A673 (cell line): ENCODE measurements around the gene FSTL4. TPM values are rescaled to one million over a fixed set of nuclear protein-coding genes. Genes with fewer than 3 reads are reported as not detected.
"Not testable (repeated sequence)": the region's sequence is repeated elsewhere in the genome, so short reads cannot be mapped to it uniquely, and the experiment has no call there.

ENCODE experiments used
- BruUV-seq: library from RNA; stranded (reverse); fragments of 400-500 nt; replicated peaks from 2 replicates; lab custom pipeline; 2021; lab: Mats Ljungman, UMichigan
- CTCF ChIA-PET: fragments of 300-600 bp; sonication (Branson Sonifier 250); formaldehyde crosslinking; loops from one replicate; lab custom pipeline; 2022; ENCODE audit warnings: antibody characterized with exemption; lab: Charles Lee
- POLR2A ChIA-PET: fragments of 300-600 bp; sonication (Branson Sonifier 250); formaldehyde crosslinking; loops from one replicate; lab custom pipeline; 2022; ENCODE audit warnings: antibody characterized with exemption; ENCODE audit not compliant: low non-redundant PET; lab: Charles Lee
- DNase-seq: peaks from one replicate; pipeline ENCODE4 v3.0.0-alpha.2; 2015; ENCODE audit warnings: low spot score
- H3K27ac ChIP-seq: fragments of 200-600 bp; sonication (generic); 2 replicates; pipeline ENCODE4 v1.5.1; 2016; ENCODE audit warnings: mixed run types, low read depth, mild to moderate bottlenecking, mixed read lengths, antibody characterized with exemption, low read length; ENCODE audit not compliant: poor library complexity, severe bottlenecking
- H3K27me3 ChIP-seq: fragments of 200-600 bp; sonication (generic); replicated peaks from 2 replicates; pipeline ENCODE4 v1.6.1; 2017; ENCODE audit warnings: mixed run types, low read depth, mild to moderate bottlenecking, mixed read lengths, antibody characterized with exemption, low read length; ENCODE audit not compliant: insufficient read depth, poor library complexity
- H3K36me3 ChIP-seq: fragments of 200-600 bp; sonication (generic); 2 replicates; pipeline ENCODE4 v1.6.1; 2016; ENCODE audit warnings: mixed run types, mild to moderate bottlenecking, mixed read lengths, antibody characterized with exemption, low read length; ENCODE audit not compliant: insufficient read depth, poor library complexity, severe bottlenecking
- H3K4me1 ChIP-seq: fragments of 200-600 bp; sonication (generic); 2 replicates; pipeline ENCODE4 v1.6.1; 2017; ENCODE audit warnings: mixed run types, mild to moderate bottlenecking, mixed read lengths, antibody characterized with exemption, low read length; ENCODE audit not compliant: insufficient read depth, poor library complexity, severe bottlenecking
- H3K4me3 ChIP-seq: fragments of 200-600 bp; sonication (generic); 2 replicates; pipeline ENCODE4 v1.5.1; 2016; ENCODE audit warnings: low read depth, mixed run types, mild to moderate bottlenecking, mixed read lengths, low read length; ENCODE audit not compliant: poor library complexity, severe bottlenecking
- H3K9me3 ChIP-seq: fragments of 200-600 bp; sonication (generic); 2 replicates; pipeline ENCODE4 v1.6.1; 2016; ENCODE audit warnings: mixed run types, low read depth, mild to moderate bottlenecking, mixed read lengths, antibody characterized with exemption, low read length; ENCODE audit not compliant: poor library complexity, severe bottlenecking
- CTCF ChIP-seq: fragments of 300-800, 200-600 bp; sonication (generic); conservative IDR thresholded peaks from 2 replicates; pipeline ENCODE4 v1.5.1; 2017; ENCODE audit warnings: low read depth, mild to moderate bottlenecking, antibody characterized with exemption, low read length, moderate library complexity, mixed read lengths
- EZH2 ChIP-seq: fragments of 200-600 bp; sonication (generic); IDR thresholded peaks from 2 replicates; pipeline ENCODE4 v1.6.1; 2017; ENCODE audit warnings: borderline replicate concordance, low read depth, mild to moderate bottlenecking, mixed read lengths, antibody characterized with exemption, low read length; ENCODE audit not compliant: poor library complexity, severe bottlenecking
- intact Hi-C: fragments of 100-400 bp; cut with micrococcal nuclease; formaldehyde crosslinking; loops from one replicate; pipeline ENCODE4 v1.10.0; 2022; ENCODE audit not compliant: unreplicated experiment
- total RNA-seq: library from RNA; stranded (reverse); gene quantifications from 2 replicates; pipeline ENCODE4 v1.2.3, GENCODE V29; 2021

The FSTL4 gene
- total RNA-seq, 1 experiment from 2014 or later: 0.86 TPM

DNA sequence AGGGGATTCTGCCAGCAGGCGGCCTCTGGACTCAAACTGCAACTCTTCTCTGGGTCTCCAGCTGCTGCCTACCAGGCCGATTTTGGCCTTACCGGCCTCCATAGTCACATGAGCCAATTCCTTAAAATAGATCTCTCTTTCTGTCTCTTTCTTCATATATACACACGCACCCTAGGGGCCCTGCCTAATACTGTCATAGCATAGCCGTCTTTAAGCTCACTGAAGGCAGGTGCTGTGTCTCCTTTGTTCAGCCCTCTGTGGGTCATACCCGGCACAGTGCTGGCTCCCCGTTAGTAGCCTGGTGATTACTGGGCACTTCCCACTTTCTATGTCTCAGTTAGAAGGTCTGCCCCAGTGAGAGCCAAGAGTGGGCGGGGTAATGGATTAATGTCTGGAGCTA, 419.6 kb downstream of the FSTL4 start:
- TF ChIP-seq CTCF: no peak
- TF ChIP-seq EZH2: no peak
- H3K27me3 ChIP-seq: no peaks in the 10 kb centered on the region
- no peaks in the 10 kb centered on the region for H3K36me3 ChIP-seq
- ChIA-PET CTCF (no interaction called here), POLR2A (no interaction called here)
- intact Hi-C loops: no loop called here
- no peak overlapping the region for H3K4me3 ChIP-seq
- no peak for DNase-seq
- H3K9me3 ChIP-seq: no peaks in the 10 kb centered on the region
- H3K27ac ChIP-seq: no peak overlapping the region
- no TSS peak for BruUV-seq
- H3K4me1 ChIP-seq: no peaks in the 10 kb centered on the region

DNA sequence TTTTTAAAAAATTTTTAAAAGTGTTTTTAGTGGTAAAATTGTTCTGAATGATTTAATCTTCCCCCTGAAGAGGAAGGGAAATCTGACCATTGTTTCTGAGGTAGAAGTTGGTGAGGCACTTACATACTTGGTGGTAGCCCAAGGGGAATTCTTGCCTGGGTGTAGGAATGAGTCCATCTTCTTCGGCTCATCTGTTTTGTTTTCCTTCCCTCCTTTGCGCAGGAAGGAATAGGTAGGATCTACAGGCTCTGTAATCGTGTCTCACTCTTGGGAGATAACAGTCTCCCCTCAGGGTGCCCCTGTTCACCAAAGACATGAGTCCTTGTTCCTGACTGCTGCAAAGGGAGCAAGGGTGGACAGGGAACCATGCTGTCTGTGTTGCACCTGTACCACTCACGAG, 422.5 kb downstream of the FSTL4 start:
- no peaks in the 10 kb centered on the region for H3K4me1 ChIP-seq
- H3K27me3 ChIP-seq: no peaks in the 10 kb centered on the region
- POLR2A ChIA-PET: interaction anchor here (0.7 kb wide), 1 partner anchor 540 kb away, joined by 13 read pairs; no protein-coding TSS in a partner anchor
- CTCF ChIA-PET: no interaction called here
- intact Hi-C loops: no loop called here
- no peak overlapping the region for H3K4me3 ChIP-seq
- TF ChIP-seq CTCF: no peak
- no peak for TF ChIP-seq EZH2
- DNase-seq: no peak
- H3K27ac ChIP-seq: no peak overlapping the region
- no TSS peak for BruUV-seq
- H3K9me3 ChIP-seq: no peaks in the 10 kb centered on the region
- H3K36me3 ChIP-seq: no peaks in the 10 kb centered on the region

DNA sequence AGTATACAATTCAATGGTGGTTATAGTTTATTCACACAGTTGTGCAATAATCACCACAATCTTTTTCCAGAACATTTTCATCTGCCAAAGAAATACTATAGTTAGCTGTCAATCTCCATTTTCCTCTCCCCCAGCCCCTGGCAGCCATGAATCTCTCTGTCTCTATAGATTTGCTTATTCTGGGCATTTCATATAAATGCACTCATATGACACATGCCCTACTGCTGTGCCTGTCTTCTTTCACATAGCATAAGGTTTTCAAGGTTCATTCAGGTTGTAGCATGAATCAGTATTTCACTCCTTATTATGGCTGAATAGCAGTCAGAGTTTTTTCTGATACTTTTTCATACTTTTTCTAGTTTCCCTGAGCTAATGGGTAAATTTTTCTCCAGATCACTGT, 432.9 kb downstream of the FSTL4 start:
- ChIA-PET POLR2A (no interaction called here), CTCF (no interaction called here)
- Histone ChIP-seq H3K27ac (no peak overlapping the region), H3K27me3 (no peaks in the 10 kb centered on the region), H3K4me3 (no peak overlapping the region), H3K36me3 (no peaks in the 10 kb centered on the region), H3K9me3 (no peaks in the 10 kb centered on the region), H3K4me1 (no peaks in the 10 kb centered on the region)
- intact Hi-C loops: no loop called here
- DNase-seq: no peak
- TF ChIP-seq EZH2: no peak
- no peak for TF ChIP-seq CTCF
- BruUV-seq: no TSS peak

DNA sequence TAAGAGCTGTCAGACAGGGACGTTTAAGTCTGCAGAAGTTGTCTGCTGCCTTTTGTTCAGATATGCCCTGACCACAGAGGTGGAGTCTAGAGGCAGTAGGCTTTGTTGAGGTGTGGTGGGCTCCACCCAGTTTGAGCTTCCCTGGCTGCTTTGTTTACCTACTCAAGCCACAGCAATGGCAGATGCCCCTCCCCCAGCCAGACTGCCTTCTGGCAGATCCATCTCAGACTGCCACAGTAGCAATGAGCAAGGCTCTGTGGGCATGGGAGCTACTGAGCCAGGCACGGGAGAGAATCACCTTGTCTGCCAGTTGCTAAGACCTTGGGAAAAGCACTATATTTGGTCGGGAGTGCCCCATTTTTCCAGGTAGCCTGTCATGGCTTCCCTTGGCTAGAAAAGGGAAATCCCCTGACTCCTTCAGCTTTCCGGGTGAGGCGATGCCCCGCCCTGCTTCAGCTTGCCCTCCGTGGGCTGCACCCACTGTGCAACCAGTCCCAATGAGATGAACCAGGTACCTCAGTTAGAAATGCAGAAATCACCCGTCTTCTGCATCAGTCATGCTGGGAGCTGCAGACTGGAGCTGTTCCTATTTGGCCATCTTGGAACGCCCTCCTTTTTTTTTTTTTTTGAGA, 441.5 kb downstream of the FSTL4 start:
- intact Hi-C loops, DNase-seq, H3K4me1 ChIP-seq, H3K27ac ChIP-seq, H3K4me3 ChIP-seq, CTCF ChIA-PET, H3K36me3 ChIP-seq, H3K27me3 ChIP-seq, POLR2A ChIA-PET, H3K9me3 ChIP-seq, BruUV-seq: not testable (repeated sequence)
